ENCODE measurements around the gene WNT11. TPM values are rescaled to one million over a fixed set of nuclear protein-coding genes. Genes with fewer than 3 reads are reported as not detected.

WNT11 gene
- total and polyA plus RNA-seq, 2 donors from 2014 or later, result 0.80 to 2.2 TPM

DNA sequence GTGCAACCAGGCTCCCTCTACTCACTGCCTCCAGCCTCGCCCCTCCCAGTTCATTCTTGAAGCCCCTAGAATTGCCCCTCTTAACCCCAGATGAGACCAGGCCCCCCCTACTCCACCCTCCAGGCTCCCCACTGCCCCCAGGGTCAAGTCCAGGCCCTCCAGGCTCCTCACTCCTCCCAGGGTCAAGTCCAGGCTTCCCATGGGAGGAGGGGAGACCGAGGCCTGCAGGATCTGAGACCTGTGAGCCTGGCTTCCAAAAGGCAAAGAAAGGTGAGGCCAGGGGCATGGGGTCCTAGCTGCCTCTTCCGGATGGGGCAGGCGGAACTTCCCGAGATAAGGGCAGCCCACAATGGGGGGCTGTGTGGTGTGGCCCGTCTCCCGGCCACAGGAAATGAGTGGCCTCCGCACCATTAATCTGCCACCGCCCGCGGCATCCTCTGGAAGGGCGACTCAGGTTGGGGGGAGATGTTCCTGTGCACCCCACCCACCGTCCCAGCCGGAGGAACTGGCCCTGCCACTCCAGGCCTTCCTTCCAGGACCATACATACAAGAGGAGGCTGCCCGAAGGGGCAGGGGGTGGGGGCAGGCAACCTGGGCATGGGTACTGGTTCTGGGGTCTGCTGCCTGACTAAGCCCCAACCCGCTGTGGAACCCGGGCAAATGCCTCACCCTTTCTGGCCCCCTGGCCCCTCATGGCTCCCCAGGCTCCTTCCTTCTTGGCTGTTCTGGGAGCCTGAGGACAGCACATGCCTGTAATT is 35.1 kb upstream of the WNT11 start:
- intact Hi-C loops (cut with DNase I), result no loop called here
- Histone ChIP-seq H3K27me3 (ENCODE audit: control insufficient read depth, insufficient read depth, low read length) (no peaks in the 10 kb centered on the region), H3K9me3 (ENCODE audit: control insufficient read depth in 2 of 3, insufficient read depth in 1 of 3, low read length in 3 of 3) (no peaks in the 10 kb centered on the region), H3K36me3 (ENCODE audit: control insufficient read depth in 2 of 3, insufficient read depth in 3 of 3, low read length in 3 of 3) (no peaks in the 10 kb centered on the region), H3K4me1 (ENCODE audit: control insufficient read depth in 2 of 3, insufficient read depth in 2 of 3, low read depth in 1 of 3, low read length in 3 of 3) (no peaks in the 10 kb centered on the region), H3K9ac (ENCODE audit: low read length in 3 of 3) (no peak overlapping the region), H3K4me3 (ENCODE audit: low read length in 3 of 3) (no peak overlapping the region), H3K27ac (ENCODE audit: low read depth in 2 of 2, low read length in 2 of 2) (no peak overlapping the region)
- TF ChIP-seq, protein P1, sequence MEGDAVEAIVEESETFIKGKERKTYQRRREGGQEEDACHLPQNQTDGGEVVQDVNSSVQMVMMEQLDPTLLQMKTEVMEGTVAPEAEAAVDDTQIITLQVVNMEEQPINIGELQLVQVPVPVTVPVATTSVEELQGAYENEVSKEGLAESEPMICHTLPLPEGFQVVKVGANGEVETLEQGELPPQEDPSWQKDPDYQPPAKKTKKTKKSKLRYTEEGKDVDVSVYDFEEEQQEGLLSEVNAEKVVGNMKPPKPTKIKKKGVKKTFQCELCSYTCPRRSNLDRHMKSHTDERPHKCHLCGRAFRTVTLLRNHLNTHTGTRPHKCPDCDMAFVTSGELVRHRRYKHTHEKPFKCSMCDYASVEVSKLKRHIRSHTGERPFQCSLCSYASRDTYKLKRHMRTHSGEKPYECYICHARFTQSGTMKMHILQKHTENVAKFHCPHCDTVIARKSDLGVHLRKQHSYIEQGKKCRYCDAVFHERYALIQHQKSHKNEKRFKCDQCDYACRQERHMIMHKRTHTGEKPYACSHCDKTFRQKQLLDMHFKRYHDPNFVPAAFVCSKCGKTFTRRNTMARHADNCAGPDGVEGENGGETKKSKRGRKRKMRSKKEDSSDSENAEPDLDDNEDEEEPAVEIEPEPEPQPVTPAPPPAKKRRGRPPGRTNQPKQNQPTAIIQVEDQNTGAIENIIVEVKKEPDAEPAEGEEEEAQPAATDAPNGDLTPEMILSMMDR (IDR thresholded peaks at IDR 0.05; ENCODE audit: borderline replicate concordance, extremely low read depth, insufficient read depth), result no peak
- DNase-seq, result peak in 1 of 5 donors; percentile 60
- FAIRE-seq, result no peak

DNA sequence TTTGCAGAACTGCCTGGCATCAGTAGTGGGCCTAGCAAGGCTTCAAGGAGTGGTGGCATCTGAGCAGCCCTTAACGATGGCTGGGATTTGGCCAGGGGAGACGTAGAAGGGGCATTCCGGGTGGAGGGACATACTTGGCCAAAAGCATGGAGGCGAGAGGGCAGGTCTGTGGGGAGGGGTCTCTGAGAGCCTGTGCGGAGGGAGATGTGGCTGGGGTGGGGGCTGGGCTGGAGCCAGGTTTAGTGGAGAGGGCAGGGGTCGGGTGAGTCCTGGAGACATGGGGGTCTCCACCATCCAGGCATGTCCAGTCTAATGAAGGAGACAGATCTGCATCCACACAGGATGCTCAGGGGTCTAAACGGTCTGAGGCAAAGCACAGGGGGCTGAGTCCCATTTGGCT is 34.4 kb upstream of the WNT11 start:
- FAIRE-seq (no peak), DNase-seq (peak in 1 of 5 donors; percentile 41)

DNA sequence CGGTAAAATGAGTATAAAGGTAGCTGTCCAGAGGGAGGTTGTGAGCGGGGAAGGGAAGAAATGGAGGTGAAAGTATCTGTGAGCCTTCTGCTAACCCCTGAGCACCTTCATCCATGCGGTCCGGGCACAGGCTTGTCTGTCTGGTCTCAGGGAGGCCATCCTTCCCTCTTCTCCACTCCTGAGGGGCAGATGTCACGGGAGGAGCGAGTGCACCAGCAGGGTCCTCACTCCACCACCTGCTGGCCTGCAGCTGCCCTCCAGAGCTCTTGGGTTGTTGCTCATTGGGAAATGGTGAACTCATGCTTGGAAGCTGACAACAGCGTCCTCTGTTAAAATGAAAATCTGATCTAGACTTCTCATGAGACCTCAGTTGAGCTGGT is 33.8 kb upstream of the WNT11 start:
- H3K27me3 ChIP-seq (ENCODE audit: control insufficient read depth, insufficient read depth, low read length), result no peaks in the 10 kb centered on the region
- no peak for FAIRE-seq
- DNase-seq, result peak in 1 of 5 donors; percentile 13
- TF ChIP-seq, protein P1 (IDR thresholded peaks at IDR 0.05; ENCODE audit: borderline replicate concordance, extremely low read depth, insufficient read depth), result no peak
- intact Hi-C loops (cut with DNase I), result no loop called here
- no peak overlapping the region for H3K9ac ChIP-seq (ENCODE audit: low read length in 3 of 3)
- H3K36me3 ChIP-seq (ENCODE audit: control insufficient read depth in 2 of 3, insufficient read depth in 3 of 3, low read length in 3 of 3), result no peaks in the 10 kb centered on the region
- no peak overlapping the region for H3K27ac ChIP-seq (ENCODE audit: low read depth in 2 of 2, low read length in 2 of 2)
- no peaks in the 10 kb centered on the region for H3K4me1 ChIP-seq (ENCODE audit: control insufficient read depth in 2 of 3, insufficient read depth in 2 of 3, low read depth in 1 of 3, low read length in 3 of 3)
- no peaks in the 10 kb centered on the region for H3K9me3 ChIP-seq (ENCODE audit: control insufficient read depth in 2 of 3, insufficient read depth in 1 of 3, low read length in 3 of 3)
- no peak overlapping the region for H3K4me3 ChIP-seq (ENCODE audit: low read length in 3 of 3)

More for the DNA sequence above, 34.4 kb upstream of the WNT11 start:
- no peak overlapping the region for H3K9ac ChIP-seq (ENCODE audit: low read length in 3 of 3)
- H3K27me3 ChIP-seq (ENCODE audit: control insufficient read depth, insufficient read depth, low read length), result no peaks in the 10 kb centered on the region
- no peaks in the 10 kb centered on the region for H3K36me3 ChIP-seq (ENCODE audit: control insufficient read depth in 2 of 3, insufficient read depth in 3 of 3, low read length in 3 of 3)
- intact Hi-C loops (cut with DNase I), result no loop called here
- TF ChIP-seq, protein P1 (IDR thresholded peaks at IDR 0.05; ENCODE audit: borderline replicate concordance, extremely low read depth, insufficient read depth), result no peak
- H3K9me3 ChIP-seq (ENCODE audit: control insufficient read depth in 2 of 3, insufficient read depth in 1 of 3, low read length in 3 of 3), result no peaks in the 10 kb centered on the region
- H3K4me3 ChIP-seq (ENCODE audit: low read length in 3 of 3), result no peak overlapping the region
- H3K27ac ChIP-seq (ENCODE audit: low read depth in 2 of 2, low read length in 2 of 2), result no peak overlapping the region
- H3K4me1 ChIP-seq (ENCODE audit: control insufficient read depth in 2 of 3, insufficient read depth in 2 of 3, low read depth in 1 of 3, low read length in 3 of 3), result no peaks in the 10 kb centered on the region
